Esophagus squamous epithelium (tissue), 5 donors: ENCODE measurements around the gene KCNQ1. TPM values are rescaled to one million over a fixed set of nuclear protein-coding genes. Genes with fewer than 3 reads are reported as not detected.

Experiments used
- DNase-seq: peaks from one replicate; lab custom pipeline; 2025; lab: John Stamatoyannopoulos, UW
- H3K27ac ChIP-seq, 4 donors: fragments of 200-600 bp; sonication (generic); one replicate each; pipeline ENCODE4 v1.5.1; 2016 to 2019; ENCODE audit warnings: mild to moderate bottlenecking in 1 of 4
- H3K27me3 ChIP-seq, 4 donors: fragments of 200-600 bp; sonication (generic); 1 replicate in 3 of 4; 2 replicates in 1 of 4; pipeline versions ENCODE4 v1.5.1 to v1.6.0; 2017 to 2021; ENCODE audit warnings: antibody characterized with exemption in 1 of 4
- H3K36me3 ChIP-seq, 3 donors: fragments of 200-600 bp; sonication (generic); one replicate each; pipeline ENCODE4 v1.5.1; 2016 to 2019
- H3K4me1 ChIP-seq, 3 donors: fragments of 200-600 bp; sonication (generic); one replicate each; pipeline ENCODE4 v1.5.1; 2017 to 2019
- H3K4me3 ChIP-seq, 4 donors: fragments of 200-600 bp; sonication (generic); 1 replicate in 3 of 4; 2 replicates in 1 of 4; pipeline ENCODE4 v1.5.1; 2016 to 2019; ENCODE audit warnings: mild to moderate bottlenecking in 2 of 4, moderate library complexity in 1 of 4
- H3K9me3 ChIP-seq, 3 donors: fragments of 200-600 bp; sonication (generic); one replicate each; pipeline ENCODE4 v1.5.1; 2016 to 2019
- CTCF ChIP-seq, 6 experiments: fragments of 450-650 bp in 4 of 6; fragments of 200-600 bp in 2 of 6; sonication (generic) in 2 of 6; IDR thresholded peaks; one replicate each; pipeline ENCODE4 v1.5.1; 2016 to 2019; ENCODE audit warnings: antibody characterized with exemption in 6 of 6, mild to moderate bottlenecking in 4 of 6, moderate library complexity in 4 of 6
- POLR2A ChIP-seq, 4 donors: fragments of 450-650 bp; IDR thresholded peaks; one replicate each; pipeline ENCODE4 v1.6.1; 2017; ENCODE audit warnings: antibody characterized with exemption in 4 of 4, mild to moderate bottlenecking in 4 of 4, moderate library complexity in 3 of 4
- WGBS, 2 donors: methylation state at CpG; one replicate each; pipeline ENCODE4 v1.1.5; 2018; 5-methylcytosine and 5-hydroxymethylcytosine counted together
- intact Hi-C: fragments of 100-400 bp; cut with DNase I; formaldehyde crosslinking; loops from one replicate; pipeline ENCODE4 v1.15.0; 2022
- total RNA-seq, 4 donors: library from RNA; depleted of rRNA; stranded (reverse); fragments of >200 nt; gene quantifications; one replicate each; pipeline ENCODE4 v1.1.0, GENCODE V29; 2016
- donor health status: DM: yes; HTN: yes; CAD: no.

KCNQ1 gene
- total RNA-seq, 4 donors from 2014 or later = 0.61 to 3.1 (median 0.72) TPM

GRCh38 chr11:2552210-2552609 is 107.4 kb downstream of the KCNQ1 start:
- no peaks in the 10 kb centered on the region for H3K27me3 ChIP-seq
- DNase-seq = no peak
- TF ChIP-seq CTCF (IDR thresholded peaks at IDR 0.05) (no peak), POLR2A (IDR thresholded peaks at IDR 0.05) (no peak)
- no peak overlapping the region for H3K27ac ChIP-seq
- WGBS, 2 donors = 73 to 82% methylated on average over 5 of the region's 5 CpGs
- no peaks in the 10 kb centered on the region for H3K4me1 ChIP-seq
- H3K4me3 ChIP-seq = no peak overlapping the region
- no peaks in the 10 kb centered on the region for H3K9me3 ChIP-seq
- intact Hi-C loops = no loop called here
- H3K36me3 ChIP-seq = no peaks in the 10 kb centered on the region

- intact Hi-C loops = no loop called here
- no peaks in the 10 kb centered on the region for H3K27me3 ChIP-seq
- WGBS, 2 donors = 90 to 91% methylated on average over 2 of the region's 2 CpGs
- no peak overlapping the region for H3K27ac ChIP-seq
- no peaks in the 10 kb centered on the region for H3K36me3 ChIP-seq
- TF ChIP-seq POLR2A (IDR thresholded peaks at IDR 0.05) = no peak
- no peak for TF ChIP-seq CTCF (IDR thresholded peaks at IDR 0.05)
- DNase-seq = no peak
- no peaks in the 10 kb centered on the region for H3K4me1 ChIP-seq
- no peaks in the 10 kb centered on the region for H3K9me3 ChIP-seq
- H3K4me3 ChIP-seq = no peak overlapping the region
Measured at GRCh38 chr11:2553198-2553597, 108.4 kb downstream of the KCNQ1 start.

- Histone ChIP-seq H3K4me1 (no peaks in the 10 kb centered on the region), H3K27ac (no peak overlapping the region), H3K4me3 (no peak overlapping the region), H3K9me3 (no peaks in the 10 kb centered on the region), H3K27me3 (no peaks in the 10 kb centered on the region), H3K36me3 (no peaks in the 10 kb centered on the region)
- 62 to 66% methylated on average over 8 to 9 of the region's 9 CpGs for WGBS, 2 donors
- DNase-seq = no peak
- intact Hi-C loops = no loop called here
- no peak for TF ChIP-seq CTCF (IDR thresholded peaks at IDR 0.05)
- TF ChIP-seq POLR2A (IDR thresholded peaks at IDR 0.05) = no peak
Measured at GRCh38 chr11:2553886-2554285, 109.1 kb downstream of the KCNQ1 start.

- WGBS, 2 donors = 82 to 87% methylated on average over 16 of the region's 16 CpGs
- Histone ChIP-seq H3K27me3 (no peaks in the 10 kb centered on the region), H3K9me3 (no peaks in the 10 kb centered on the region), H3K27ac (no peak overlapping the region), H3K4me1 (no peaks in the 10 kb centered on the region), H3K4me3 (no peak overlapping the region), H3K36me3 (no peaks in the 10 kb centered on the region)
- TF ChIP-seq POLR2A (IDR thresholded peaks at IDR 0.05) (no peak), CTCF (IDR thresholded peaks at IDR 0.05) (no peak)
- intact Hi-C loops = no loop called here
- no peak for DNase-seq
Measured at GRCh38 chr11:2554338-2555207, 109.8 kb downstream of the KCNQ1 start.

- intact Hi-C loops = no loop called here
- 93 to 97% methylated on average over 3 to 10 of the region's 11 CpGs for WGBS, 2 donors
- no peaks in the 10 kb centered on the region for H3K9me3 ChIP-seq
- H3K27ac ChIP-seq = no peak overlapping the region
- no peaks in the 10 kb centered on the region for H3K27me3 ChIP-seq
- no peak for TF ChIP-seq CTCF (IDR thresholded peaks at IDR 0.05)
- no peak for TF ChIP-seq POLR2A (IDR thresholded peaks at IDR 0.05)
- no peaks in the 10 kb centered on the region for H3K4me1 ChIP-seq
- no peak for DNase-seq
- H3K4me3 ChIP-seq = no peak overlapping the region
- no peaks in the 10 kb centered on the region for H3K36me3 ChIP-seq
Measured at GRCh38 chr11:2555336-2555735, 110.5 kb downstream of the KCNQ1 start.
